Fibroblast of gingiva (primary cell): ENCODE data around the gene CNOT9.
A peak's percentile ranks its signal among the peaks of the same experiment; 100 is the strongest.
"Not testable (repeated sequence)": the region's sequence is repeated elsewhere in the genome, so short reads cannot be mapped to it uniquely, and the experiment has no call there.

Source experiments
- DNase-seq: peaks from one replicate; pipeline ENCODE4 v3.0.0-alpha.2; 2011; ENCODE audit warnings: low read depth

Gene CNOT9

DNA sequence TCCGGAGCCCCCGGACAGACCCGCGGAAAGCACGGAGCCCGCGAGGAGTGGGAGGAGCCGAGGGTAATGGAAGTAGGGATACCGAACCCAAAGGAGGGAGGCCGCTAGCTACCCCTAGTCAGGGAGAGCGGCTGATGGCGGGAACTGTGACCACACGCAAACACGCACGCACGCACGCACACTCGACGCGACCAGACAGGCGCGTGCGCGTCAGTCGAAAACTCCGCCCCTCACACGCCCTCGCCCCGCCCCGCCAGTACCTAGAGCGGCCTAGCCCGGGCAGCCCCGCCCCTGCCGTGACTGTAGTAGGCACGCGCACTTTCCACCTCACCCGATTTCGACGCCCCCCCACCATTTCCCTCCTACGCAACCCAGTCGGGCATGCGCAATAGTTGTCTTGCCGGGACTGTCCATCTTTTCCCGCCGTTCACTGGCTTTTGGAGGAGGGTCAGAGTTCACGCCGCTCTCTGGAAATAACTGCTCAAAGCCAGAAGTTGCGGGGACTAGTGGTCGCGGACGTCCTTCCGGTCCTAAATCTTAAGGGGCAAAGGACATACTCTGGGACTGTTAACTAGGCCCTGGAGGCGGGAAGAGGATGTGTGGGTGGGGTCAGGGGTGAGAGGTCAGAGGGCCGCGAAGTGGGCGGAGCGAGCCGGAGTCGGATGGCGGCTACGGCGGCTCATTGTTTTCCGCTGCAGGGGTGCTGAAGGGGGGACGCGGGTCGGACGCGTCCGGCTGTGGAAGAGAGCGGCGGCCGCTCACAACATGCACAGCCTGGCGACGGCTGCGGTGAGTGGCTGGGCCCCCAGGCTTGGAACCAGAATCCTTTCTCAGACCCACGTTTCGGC, at the start of gene CNOT9, which contains the start of gene USP37:
Gene CNOT9, plus strand, starts transcription at position 650 of the 848 bp plus-strand sequence. Its CDS starts 116 bp downstream, at position 766.
Gene USP37, minus strand, starts transcription at position 162 of the 848 bp plus-strand sequence. CDS start 9,698 bp downstream, outside the sequence.
- DNase-seq: peak; percentile 98

GRCh38 chr2:218518876-218519275, 49.8 kb upstream of the CNOT9 start:
- no peak for DNase-seq

- no peak for DNase-seq
These were observed 45.0 kb upstream of the CNOT9 start for GRCh38 chr2:218523651-218524050.

DNA sequence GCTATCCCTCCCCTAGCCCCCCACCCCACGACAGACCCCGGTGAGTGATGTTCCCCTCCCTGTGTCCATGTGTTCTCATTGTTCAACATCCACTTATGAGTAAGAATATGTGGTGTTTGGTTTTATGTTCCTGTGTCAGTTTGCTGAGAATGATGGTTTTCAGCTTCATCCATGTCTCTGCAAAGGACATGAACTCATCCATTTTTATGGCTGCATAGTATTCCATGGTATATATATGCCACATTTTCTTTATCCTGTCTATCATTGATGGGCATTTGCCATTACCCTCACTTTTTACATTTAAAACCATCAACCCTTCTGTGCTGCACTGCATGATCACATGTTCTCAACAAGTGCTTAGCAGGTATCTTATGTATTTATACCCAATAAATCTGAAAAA, 40.2 kb upstream of the CNOT9 start:
- not testable (repeated sequence) for DNase-seq

DNA sequence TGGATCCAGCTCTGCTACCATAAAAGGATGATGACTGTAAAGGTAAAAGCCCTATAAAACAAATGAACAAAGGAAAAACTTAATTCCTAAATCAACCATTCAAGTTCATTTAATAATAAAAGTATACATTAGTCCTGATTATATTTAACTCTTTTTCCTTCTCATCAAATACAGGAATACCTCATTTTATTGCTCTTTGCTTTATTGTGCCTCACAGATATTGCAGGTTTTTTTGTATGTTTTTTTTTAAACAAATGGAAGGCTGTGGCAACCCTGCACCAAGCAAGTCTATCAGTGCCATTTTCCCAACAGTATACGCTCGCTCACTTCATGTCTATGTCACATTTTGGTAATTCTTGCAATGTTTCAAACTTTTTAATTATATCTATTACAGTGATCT, 38.6 kb upstream of the CNOT9 start:
- DNase-seq: no peak

GRCh38 chr2:218536804-218537494, 31.7 kb upstream of the CNOT9 start:
- no peak for DNase-seq

DNA sequence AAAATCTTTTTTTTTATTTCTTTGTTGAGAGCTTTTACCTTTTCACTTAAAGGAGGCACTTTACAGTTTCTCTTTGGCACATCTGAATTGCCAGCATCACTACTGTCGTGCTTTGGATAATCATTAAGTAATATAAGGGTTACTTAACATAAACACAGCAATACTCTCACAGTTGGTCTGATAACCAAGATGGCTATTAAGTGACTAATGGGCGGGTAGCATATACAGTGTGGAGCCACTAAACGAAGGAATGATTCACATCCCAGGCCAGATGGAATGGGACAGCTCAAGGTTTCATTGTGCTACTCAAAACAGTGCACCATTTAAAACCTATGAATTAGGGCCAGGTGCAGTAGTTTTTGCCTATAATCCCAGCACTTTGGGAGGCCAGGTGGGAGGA, 28.6 kb upstream of the CNOT9 start:
- DNase-seq: no peak

DNA sequence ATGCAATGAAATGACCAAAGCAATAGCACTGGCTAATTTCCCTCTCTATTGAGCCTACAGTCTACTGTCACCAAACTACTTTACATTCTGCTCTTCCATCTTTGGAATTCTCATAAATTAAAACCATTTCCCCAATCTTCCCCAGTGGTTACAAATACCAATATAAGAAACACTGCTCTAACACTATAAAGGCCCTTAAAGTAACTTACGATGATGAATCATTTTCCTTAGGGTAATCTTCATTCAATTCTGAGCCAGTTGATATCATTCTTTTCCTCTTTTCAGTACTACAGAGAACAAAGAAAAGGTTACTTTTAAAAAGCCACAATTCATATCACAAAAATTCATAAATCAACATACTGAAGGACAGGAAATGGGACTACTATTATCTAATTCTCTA, 22.6 kb upstream of the CNOT9 start:
- no peak for DNase-seq

GRCh38 chr2:218547511-218547910, 21.1 kb upstream of the CNOT9 start:
- DNase-seq: no peak

- no peak for DNase-seq
These were observed 20.7 kb upstream of the CNOT9 start for GRCh38 chr2:218547978-218548377.

- DNase-seq: not testable (repeated sequence)
These were observed 14.4 kb upstream of the CNOT9 start for GRCh38 chr2:218554225-218554624.

- no peak for DNase-seq
These were observed 13.1 kb upstream of the CNOT9 start for GRCh38 chr2:218555527-218555926.

DNA sequence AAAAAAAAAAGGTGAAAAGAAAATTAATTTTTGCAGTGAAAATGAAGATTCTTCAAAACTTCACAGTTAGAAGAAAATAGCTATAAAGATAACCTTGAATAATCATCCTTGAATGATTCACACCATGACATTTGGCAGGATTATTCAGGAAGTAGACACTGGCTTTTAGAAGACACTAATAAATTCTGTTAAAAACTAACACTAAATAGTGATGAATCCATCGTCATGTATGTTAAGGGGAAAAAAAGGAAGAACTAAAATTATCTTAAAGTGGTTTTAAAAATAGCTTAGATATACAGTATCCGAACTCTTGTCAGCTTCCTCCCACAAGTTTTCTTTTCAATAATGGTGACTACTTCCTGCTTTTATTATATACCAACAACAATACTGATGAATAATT, 10.7 kb upstream of the CNOT9 start:
- no peak for DNase-seq

- DNase-seq: no peak
These were observed 9.7 kb upstream of the CNOT9 start for GRCh38 chr2:218558986-218559385.

DNA sequence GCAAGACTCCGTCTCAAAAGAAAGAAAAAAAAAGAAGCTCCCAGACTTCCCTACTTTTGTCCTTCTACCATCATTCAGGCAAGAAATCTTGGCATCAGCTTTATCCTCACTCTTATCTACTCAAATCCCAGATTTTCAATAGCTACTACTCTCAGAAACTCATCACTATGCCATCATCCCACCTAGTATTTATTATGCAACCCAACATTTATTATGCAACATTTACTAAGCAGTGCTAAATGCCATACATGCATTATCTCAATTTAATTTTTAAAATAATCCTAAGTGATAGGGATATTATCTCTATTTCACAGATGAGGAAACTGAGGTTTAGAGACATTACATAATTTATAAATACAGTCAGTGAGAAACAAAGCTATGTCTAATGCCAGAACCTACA, 4.6 kb upstream of the CNOT9 start:
- DNase-seq: no peak

DNA sequence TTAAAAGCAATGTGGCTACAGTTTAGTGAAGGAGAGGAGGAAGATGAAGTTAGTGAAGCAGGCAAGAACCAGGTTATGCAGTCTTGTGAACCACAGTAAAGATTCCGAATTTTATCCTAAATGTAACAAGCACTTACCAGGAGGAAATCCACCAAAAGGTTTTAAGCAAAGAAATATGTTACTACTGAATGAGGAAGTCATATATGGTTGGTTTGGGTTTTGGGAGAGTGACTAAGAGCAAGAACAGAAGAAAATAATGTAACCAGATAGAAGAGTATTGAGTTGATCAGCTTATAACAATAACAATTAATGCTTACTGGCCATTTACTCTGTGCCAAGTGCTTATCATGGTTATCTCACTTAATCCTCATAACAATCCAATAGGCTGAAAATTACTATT, 2.3 kb upstream of the CNOT9 start:
- DNase-seq: no peak

DNA sequence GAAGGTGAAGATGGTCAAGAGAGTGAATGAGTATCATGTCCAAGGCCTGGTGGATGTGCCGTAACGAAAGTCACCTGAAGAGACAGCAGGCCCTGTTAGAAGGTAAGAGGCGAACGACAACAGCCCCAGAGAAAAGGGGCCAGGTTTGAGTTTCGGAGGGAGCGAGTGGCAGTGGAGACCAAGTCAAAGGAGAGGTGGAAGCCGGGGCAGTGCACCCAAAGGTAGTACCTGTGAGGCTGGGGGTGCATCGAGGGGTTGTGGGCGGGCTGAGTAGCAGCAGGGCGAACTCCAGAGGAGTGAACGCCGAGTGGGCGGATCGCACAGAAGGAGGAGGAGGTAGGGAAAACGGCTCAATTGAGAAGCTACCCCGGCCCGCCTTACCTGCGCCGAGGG, 846 bp upstream of the CNOT9 start:
- DNase-seq: no peak

- DNase-seq: peak; percentile 54
These were observed 396 bp downstream of the CNOT9 start for GRCh38 chr2:218569038-218569431.

- peak; percentile 57 for DNase-seq
These were observed 1.2 kb downstream of the CNOT9 start for GRCh38 chr2:218569661-218570500.

- peak; percentile 45 for DNase-seq
These were observed 2.2 kb downstream of the CNOT9 start for GRCh38 chr2:218570850-218571249.

DNA sequence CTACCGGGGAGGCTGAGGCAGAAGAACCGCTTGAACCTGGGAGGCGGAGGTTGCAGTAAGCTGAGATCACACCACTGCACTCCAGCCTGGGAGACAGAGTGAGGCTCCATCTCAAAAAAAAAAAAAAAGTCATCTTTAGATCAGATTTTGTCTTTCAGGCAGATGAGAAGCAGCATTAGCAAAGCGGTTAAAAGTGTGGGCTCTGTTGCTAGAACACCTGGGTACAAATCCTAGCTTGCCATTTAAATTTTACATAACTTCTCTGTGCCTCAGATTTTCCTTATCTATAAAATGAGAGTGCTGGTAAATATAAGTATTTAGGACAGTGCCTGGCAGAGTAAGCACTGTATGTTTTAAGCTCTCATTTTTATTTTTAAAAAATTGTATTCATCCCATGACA, 8.2 kb downstream of the CNOT9 start:
- DNase-seq: no peak

- no peak for DNase-seq
These were observed 9.0 kb downstream of the CNOT9 start for GRCh38 chr2:218577482-218578220.
